DND-41 (cell line): ENCODE results near the gene GRID1.

ENCODE experiments used
- ATAC-seq: fragments of 200-7000 bp; cut with Tn5 transposase; 3 replicates; pipeline ENCODE4 v1.9.1; 2021; ENCODE audit warnings: low read depth; ENCODE audit not compliant: insufficient read depth
- DNase-seq: peaks from one replicate; pipeline ENCODE4 v3.0.0-alpha.2; 2020
- H2AFZ ChIP-seq: 2 replicates; pipeline ENCODE4 v1.6.0; 2012; ENCODE audit warnings: low read depth, low read length
- H3K27ac ChIP-seq: 2 replicates; pipeline ENCODE4 v1.5.1; 2012; ENCODE audit warnings: low read length, inconsistent platforms
- H3K27me3 ChIP-seq: fragments of 200-600 bp; sonication (generic); 2 replicates; pipeline ENCODE4 v1.6.0; 2012; ENCODE audit warnings: low read length, mild to moderate bottlenecking, inconsistent platforms; ENCODE audit not compliant: insufficient read depth, poor library complexity
- H3K36me3 ChIP-seq: 2 replicates; pipeline ENCODE4 v1.5.1; 2012; ENCODE audit warnings: low read length, inconsistent platforms; ENCODE audit not compliant: insufficient read depth
- H3K4me1 ChIP-seq: 2 replicates; pipeline ENCODE4 v1.5.1; 2012; ENCODE audit warnings: mild to moderate bottlenecking, low read length; ENCODE audit not compliant: insufficient read depth
- H3K4me2 ChIP-seq: 2 replicates; pipeline ENCODE4 v1.6.0; 2012; ENCODE audit warnings: mild to moderate bottlenecking, moderate library complexity, low read length, inconsistent platforms; ENCODE audit not compliant: insufficient read depth
- H3K4me3 ChIP-seq, 2 experiments: fragments of 200-600 bp in 1 of 2; shearing (Covaris generic) in 1 of 2; 2 replicates each; pipeline ENCODE4 v1.5.1; 2012 to 2016; ENCODE audit warnings: inconsistent platforms in 2 of 2, low read length in 2 of 2, mild to moderate bottlenecking in 2 of 2, low read depth in 1 of 2, moderate library complexity in 1 of 2
- H3K79me2 ChIP-seq: 2 replicates; pipeline ENCODE4 v1.6.0; 2012; ENCODE audit warnings: low read length, inconsistent platforms; ENCODE audit not compliant: insufficient read depth
- H3K9ac ChIP-seq: 2 replicates; pipeline ENCODE4 v1.6.0; 2012; ENCODE audit warnings: low read depth, mild to moderate bottlenecking, inconsistent platforms, low read length, moderate library complexity
- H3K9me3 ChIP-seq: 2 replicates; pipeline ENCODE4 v1.5.1; 2012; ENCODE audit warnings: low read length, moderate library complexity, mild to moderate bottlenecking, inconsistent platforms; ENCODE audit not compliant: insufficient read depth, severe bottlenecking
- H4K20me1 ChIP-seq: 2 replicates; pipeline ENCODE4 v1.6.0; 2012; ENCODE audit warnings: low read length; ENCODE audit not compliant: insufficient read depth
- EZH2 ChIP-seq: IDR thresholded peaks from 3 replicates; pipeline ENCODE4 v1.6.1; 2012; ENCODE audit warnings: borderline replicate concordance, low read depth, mild to moderate bottlenecking, moderate library complexity, low read length, inconsistent platforms; ENCODE audit not compliant: severe bottlenecking
- TF ChIP-seq, protein P1 (sequence below): IDR thresholded peaks from 2 replicates; pipeline ENCODE4 v1.5.1; 2012; ENCODE audit warnings: borderline replicate concordance, low read length, moderate library complexity, mild to moderate bottlenecking; ENCODE audit not compliant: poor library complexity, severe bottlenecking; ENCODE audit errors: extremely low read depth

The GRID1 gene

DNA sequence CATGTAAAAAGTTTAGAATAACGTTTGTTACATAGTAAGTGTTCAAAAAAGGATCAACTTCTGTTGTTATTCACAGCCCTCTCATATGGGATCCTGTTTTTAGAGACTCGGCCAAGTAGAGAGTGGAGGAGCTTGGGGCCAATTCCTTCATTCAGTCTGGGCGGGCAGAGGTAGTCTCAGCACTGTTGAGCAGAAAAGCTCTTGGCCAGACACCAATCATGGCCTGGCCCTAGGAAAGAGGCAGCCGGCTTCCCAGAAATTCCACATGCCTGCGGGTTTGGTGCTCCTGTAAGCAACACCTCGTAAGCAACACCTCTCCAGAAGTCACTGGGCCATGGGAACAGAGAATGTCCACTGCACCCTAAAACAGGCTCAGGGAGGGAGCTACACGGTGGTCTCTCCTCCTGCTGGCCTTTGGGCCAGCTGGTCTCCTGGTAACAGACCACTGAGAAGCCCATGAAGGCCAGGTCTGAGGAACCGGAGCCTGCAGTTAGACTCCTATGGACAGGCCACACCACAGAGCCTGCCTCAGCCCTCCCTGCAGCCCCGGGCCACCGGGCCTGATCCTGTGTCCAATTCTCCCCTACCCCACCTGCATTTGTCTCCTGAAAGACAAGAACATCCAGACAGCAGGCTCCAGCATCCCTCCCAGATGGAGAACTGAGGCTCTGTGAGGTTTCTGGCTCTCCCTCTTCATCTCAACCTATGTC, 149.1 kb downstream of the GRID1 start:
- H2AFZ ChIP-seq, result no peak overlapping the region
- H3K9ac ChIP-seq, result no peak overlapping the region
- no peak overlapping the region for H3K4me2 ChIP-seq
- no peak overlapping the region for H3K4me3 ChIP-seq
- no peaks in the 10 kb centered on the region for H3K79me2 ChIP-seq
- H3K9me3 ChIP-seq, result no peaks in the 10 kb centered on the region
- H3K27ac ChIP-seq, result no peak overlapping the region
- no peaks in the 10 kb centered on the region for H3K27me3 ChIP-seq
- DNase-seq (no peak), ATAC-seq (no peak)
- H4K20me1 ChIP-seq, result 0 out of 2 replicates have a peak, but pooled peaks cover 3% of the 10 kb centered on the region
- TF ChIP-seq EZH2, result no peak
- TF ChIP-seq, protein P1, sequence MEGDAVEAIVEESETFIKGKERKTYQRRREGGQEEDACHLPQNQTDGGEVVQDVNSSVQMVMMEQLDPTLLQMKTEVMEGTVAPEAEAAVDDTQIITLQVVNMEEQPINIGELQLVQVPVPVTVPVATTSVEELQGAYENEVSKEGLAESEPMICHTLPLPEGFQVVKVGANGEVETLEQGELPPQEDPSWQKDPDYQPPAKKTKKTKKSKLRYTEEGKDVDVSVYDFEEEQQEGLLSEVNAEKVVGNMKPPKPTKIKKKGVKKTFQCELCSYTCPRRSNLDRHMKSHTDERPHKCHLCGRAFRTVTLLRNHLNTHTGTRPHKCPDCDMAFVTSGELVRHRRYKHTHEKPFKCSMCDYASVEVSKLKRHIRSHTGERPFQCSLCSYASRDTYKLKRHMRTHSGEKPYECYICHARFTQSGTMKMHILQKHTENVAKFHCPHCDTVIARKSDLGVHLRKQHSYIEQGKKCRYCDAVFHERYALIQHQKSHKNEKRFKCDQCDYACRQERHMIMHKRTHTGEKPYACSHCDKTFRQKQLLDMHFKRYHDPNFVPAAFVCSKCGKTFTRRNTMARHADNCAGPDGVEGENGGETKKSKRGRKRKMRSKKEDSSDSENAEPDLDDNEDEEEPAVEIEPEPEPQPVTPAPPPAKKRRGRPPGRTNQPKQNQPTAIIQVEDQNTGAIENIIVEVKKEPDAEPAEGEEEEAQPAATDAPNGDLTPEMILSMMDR, result no peak
- H3K36me3 ChIP-seq, result no peaks in the 10 kb centered on the region
- H3K4me1 ChIP-seq, result no peaks in the 10 kb centered on the region

- no peak overlapping the region for H3K9ac ChIP-seq
- no peaks in the 10 kb centered on the region for H3K27me3 ChIP-seq
- H3K4me2 ChIP-seq, result no peak overlapping the region
- no peaks in the 10 kb centered on the region for H3K4me1 ChIP-seq
- H3K36me3 ChIP-seq, result no peaks in the 10 kb centered on the region
- DNase-seq (no peak), ATAC-seq (no peak)
- no peaks in the 10 kb centered on the region for H3K79me2 ChIP-seq
- H2AFZ ChIP-seq, result no peak overlapping the region
- H3K27ac ChIP-seq, result no peak overlapping the region
- TF ChIP-seq, protein P1, result no peak
- no peak for TF ChIP-seq EZH2
- no peak overlapping the region for H3K4me3 ChIP-seq
- H3K9me3 ChIP-seq, result no peaks in the 10 kb centered on the region
- H4K20me1 ChIP-seq, result 0 out of 2 replicates have a peak, but pooled peaks cover 3% of the 10 kb centered on the region
Observed at GRCh38 chr10:86216886-86217285, 149.7 kb downstream of the GRID1 start.

DNA sequence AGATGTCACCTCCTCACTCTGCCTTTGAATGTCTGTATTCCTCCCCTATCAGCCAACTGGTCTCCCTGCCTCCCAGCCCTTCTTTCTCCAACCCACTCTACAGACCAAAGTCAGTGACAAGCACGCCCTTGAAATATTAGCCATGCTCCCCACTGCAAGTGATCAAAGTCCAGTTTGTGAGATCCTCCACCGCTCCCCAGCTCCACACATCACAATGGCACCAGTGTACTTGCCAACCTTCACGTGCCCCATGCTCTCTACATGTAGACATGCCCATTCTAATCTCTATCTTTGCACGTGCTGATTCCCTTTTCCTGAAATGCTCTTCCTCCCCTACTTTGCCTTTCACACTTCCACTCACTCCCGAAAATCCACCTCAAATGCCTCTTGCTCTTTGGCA, 150.9 kb downstream of the GRID1 start:
- Histone ChIP-seq H3K9ac (no peak overlapping the region), H3K4me3 (no peak overlapping the region), H2AFZ (no peak overlapping the region), H3K4me2 (no peak overlapping the region), H3K4me1 (no peaks in the 10 kb centered on the region), H3K9me3 (no peaks in the 10 kb centered on the region), H3K27me3 (no peaks in the 10 kb centered on the region), H3K79me2 (no peaks in the 10 kb centered on the region), H4K20me1 (0 out of 2 replicates have a peak, but pooled peaks cover 3% of the 10 kb centered on the region), H3K27ac (no peak overlapping the region), H3K36me3 (no peaks in the 10 kb centered on the region)
- TF ChIP-seq EZH2, result no peak
- TF ChIP-seq, protein P1, result no peak
- ATAC-seq (no peak), DNase-seq (no peak)
